Kidney (tissue), 14 donors: Measurements from ENCODE around the gene SRSF9. TPM values are rescaled to one million over a fixed set of nuclear protein-coding genes. Genes with fewer than 3 reads are reported as not detected.

ENCODE experiments used
- DNase-seq, 5 donors: peaks; one replicate each; pipeline ENCODE4 v3.0.0-alpha.2; 2013 to 2020
- FAIRE-seq: peaks from 2 replicates; lab custom pipeline; 2012; peaks lifted over from hg19 to GRCh38; lab: Jason Lieb, UNC
- H3K27ac ChIP-seq, 2 donors: one replicate each; pipeline ENCODE4 v1.7.0; 2013; ENCODE audit warnings: low read depth in 2 of 2, low read length in 2 of 2, inconsistent platforms in 1 of 2
- H3K27me3 ChIP-seq: one replicate; pipeline ENCODE4 v1.7.1; 2013; ENCODE audit warnings: low read length, inconsistent platforms; ENCODE audit not compliant: control insufficient read depth, insufficient read depth
- H3K36me3 ChIP-seq, 3 donors: one replicate each; pipeline versions ENCODE4 v1.7.0 to v1.7.1; 2013; ENCODE audit warnings: low read length in 3 of 3, control low read depth in 1 of 3, inconsistent platforms in 1 of 3; ENCODE audit not compliant: insufficient read depth in 3 of 3, control insufficient read depth in 2 of 3
- H3K4me1 ChIP-seq, 3 donors: one replicate each; pipeline versions ENCODE4 v1.7.0 to v1.7.1; 2013; ENCODE audit warnings: low read length in 3 of 3, inconsistent platforms in 1 of 3, low read depth in 1 of 3; ENCODE audit not compliant: control insufficient read depth in 2 of 3, insufficient read depth in 2 of 3
- H3K4me3 ChIP-seq, 3 donors: one replicate each; pipeline versions ENCODE4 v1.7.0 to v1.8.1; 2013; ENCODE audit warnings: low read length in 3 of 3, control low read depth in 1 of 3, inconsistent platforms in 1 of 3
- H3K9ac ChIP-seq, 3 donors: one replicate each; pipeline versions ENCODE4 v1.7.0 to v1.7.1; 2013; ENCODE audit warnings: low read length in 3 of 3, control low read depth in 1 of 3, inconsistent platforms in 1 of 3
- H3K9me3 ChIP-seq, 3 donors: one replicate each; pipeline versions ENCODE4 v1.7.0 to v1.7.1; 2013; ENCODE audit warnings: low read length in 3 of 3, control low read depth in 1 of 3, inconsistent platforms in 1 of 3; ENCODE audit not compliant: control insufficient read depth in 2 of 3, insufficient read depth in 1 of 3
- CTCF ChIP-seq: IDR thresholded peaks from 3 replicates; pipeline ENCODE4 v1.5.1; 2012; ENCODE audit warnings: mild to moderate bottlenecking, moderate library complexity, borderline replicate concordance; ENCODE audit not compliant: insufficient read depth; ENCODE audit errors: extremely low read depth
- intact Hi-C: fragments of 100-400 bp; cut with DNase I; formaldehyde crosslinking; loops from one replicate; pipeline ENCODE4 v1.11.1; 2022
- polyA plus RNA-seq: library from polyadenylated mRNA; stranded (reverse); fragments of 350-450 nt; fragmentation: Illumina TruSeq; extraction: RNeasy Lipid Tissue Mini Kit (QIAGEN cat#74804); gene quantifications from one replicate; pipeline ENCODE4 v1.2.3, GENCODE V29; 2014; ENCODE audit warnings: low read depth, low replicate concordance; ENCODE audit not compliant: insufficient read depth
- total RNA-seq: library from RNA; stranded (reverse); fragmentation: NEBNext Ultra II Directional; extraction: Animal tissue kit (Norgen Biotek cat#: 25700); gene quantifications from one replicate; pipeline ENCODE4 v1.2.1, GENCODE V29; 2021
- donor health status: control.
- donor health status: control.
- donor health status: control.
- donor health status: control.
- donor health status: control.
- donor health status: DM: yes; HTN: yes; CAD: no.
- donor health status: Normal renal cell carcinoma (clear cell type).

SRSF9 gene
- total and polyA plus RNA-seq, 2 donors from 2014 or later = 144 to 151 TPM

DNA sequence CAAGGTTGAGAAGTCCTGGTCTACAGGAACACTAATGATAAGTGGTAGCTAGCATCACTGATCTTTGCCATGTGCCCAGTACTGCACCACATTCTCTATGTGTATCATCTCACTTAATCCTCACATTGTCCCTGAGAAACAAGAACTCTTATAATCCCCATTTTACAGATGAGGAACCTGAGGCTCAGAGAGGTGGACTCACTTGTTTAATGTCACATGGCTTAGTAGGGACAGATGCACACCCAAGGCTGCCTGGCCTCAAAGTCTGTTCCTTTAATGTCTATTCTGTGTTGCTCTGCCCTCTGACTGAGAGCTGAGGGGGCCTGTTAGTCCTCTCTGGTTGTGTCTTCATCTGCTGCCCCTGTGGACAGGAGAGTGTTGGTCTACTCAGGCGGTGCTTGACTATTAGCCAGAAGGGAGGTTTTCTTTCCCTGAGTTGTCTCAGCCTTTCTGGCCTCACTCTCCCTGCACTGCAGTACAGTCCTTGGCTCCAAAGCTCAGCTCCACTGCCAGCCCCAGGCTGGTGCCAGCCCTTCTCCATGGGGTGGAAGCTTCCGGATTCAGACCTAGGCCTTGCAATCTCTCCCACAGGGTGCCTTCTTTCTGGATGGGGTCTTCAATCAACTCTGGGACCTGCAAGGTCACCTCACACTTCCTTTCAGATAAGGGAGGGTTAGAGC is 21.4 kb upstream of the SRSF9 start:
- intact Hi-C loops = no loop called here
- DNase-seq (no peak), FAIRE-seq (no peak)
- TF ChIP-seq CTCF = no peak
- Histone ChIP-seq H3K9ac (no peak overlapping the region), H3K36me3 (no peaks in the 10 kb centered on the region), H3K4me1 (peaks cover 0 to 5% (median 0%) of the 10 kb centered on the region in 3 donors), H3K27ac (no peak overlapping the region), H3K4me3 (no peak overlapping the region), H3K9me3 (no peaks in the 10 kb centered on the region), H3K27me3 (no peaks in the 10 kb centered on the region)

DNA sequence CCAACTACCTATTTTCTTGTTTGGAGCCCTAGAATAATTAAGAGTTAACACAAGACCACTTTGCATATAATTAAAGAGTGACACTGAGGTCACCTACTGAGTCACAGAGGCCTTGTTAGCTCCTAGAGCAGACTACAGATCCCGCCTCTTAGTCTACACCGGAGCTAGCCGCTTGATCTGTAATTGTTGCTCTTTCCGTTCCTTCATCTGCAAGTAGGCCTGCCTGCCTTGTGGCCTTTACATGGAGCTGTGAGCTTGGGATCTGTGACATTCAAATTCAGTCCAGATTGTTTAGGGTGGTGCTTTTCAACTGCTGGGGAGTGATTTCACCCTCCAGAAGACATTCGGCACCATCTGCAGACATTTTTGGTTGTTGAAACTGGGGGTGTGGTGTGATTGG is 20.8 kb upstream of the SRSF9 start:
- Histone ChIP-seq H3K4me1 (peaks cover 0 to 5% (median 0%) of the 10 kb centered on the region in 3 donors), H3K36me3 (no peaks in the 10 kb centered on the region), H3K27ac (no peak overlapping the region), H3K9me3 (no peaks in the 10 kb centered on the region), H3K27me3 (no peaks in the 10 kb centered on the region), H3K4me3 (no peak overlapping the region), H3K9ac (no peak overlapping the region)
- no peak for FAIRE-seq
- intact Hi-C loops = no loop called here
- TF ChIP-seq CTCF = no peak
- no peak for DNase-seq

GRCh38 chr12:120489018-120489417 is 19.5 kb upstream of the SRSF9 start:
- H3K27me3 ChIP-seq = no peaks in the 10 kb centered on the region
- no peak for FAIRE-seq
- intact Hi-C loops = no loop called here
- H3K36me3 ChIP-seq = no peaks in the 10 kb centered on the region
- no peaks in the 10 kb centered on the region for H3K9me3 ChIP-seq
- no peak overlapping the region for H3K27ac ChIP-seq
- DNase-seq = no peak
- H3K4me1 ChIP-seq = no peaks in the 10 kb centered on the region
- no peak for TF ChIP-seq CTCF
- no peak overlapping the region for H3K9ac ChIP-seq
- no peak overlapping the region for H3K4me3 ChIP-seq
